D721Med (cell line): Measurements from ENCODE around the gene OXLD1.

Experiments
- DNase-seq: peaks from one replicate; pipeline ENCODE4 v3.0.0; 2011; ENCODE audit warnings: low spot score; ENCODE audit not compliant: insufficient read length
- FAIRE-seq: peaks from 2 replicates; lab custom pipeline; 2011; peaks lifted over from hg19 to GRCh38; lab: Jason Lieb, UNC
- TF ChIP-seq, protein P1 (sequence below): IDR thresholded peaks from 2 replicates; pipeline ENCODE4 v1.5.1; 2012; ENCODE audit warnings: mild to moderate bottlenecking, control low read depth; ENCODE audit not compliant: insufficient read depth; ENCODE audit errors: missing control alignments

Gene OXLD1

DNA sequence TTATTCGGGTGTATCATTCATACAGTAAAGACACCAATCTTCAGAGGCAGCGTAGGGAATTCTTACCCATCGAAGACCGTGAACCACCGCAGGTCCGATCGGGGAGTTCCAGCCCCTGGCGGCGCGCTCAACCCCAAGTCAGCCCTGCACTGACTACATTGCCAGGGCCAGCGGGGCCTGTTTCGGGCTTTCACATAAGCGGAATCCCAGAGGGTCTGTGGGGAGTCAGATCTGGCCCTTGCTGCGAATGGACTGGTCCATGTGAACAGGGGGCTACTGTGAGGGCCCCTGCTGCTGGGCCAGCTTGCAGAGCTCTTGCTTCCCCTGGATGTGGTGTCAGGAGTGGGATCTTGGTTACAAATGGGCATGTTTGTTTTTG lies 17.7 kb downstream of the OXLD1 start:
- TF ChIP-seq, protein P1, sequence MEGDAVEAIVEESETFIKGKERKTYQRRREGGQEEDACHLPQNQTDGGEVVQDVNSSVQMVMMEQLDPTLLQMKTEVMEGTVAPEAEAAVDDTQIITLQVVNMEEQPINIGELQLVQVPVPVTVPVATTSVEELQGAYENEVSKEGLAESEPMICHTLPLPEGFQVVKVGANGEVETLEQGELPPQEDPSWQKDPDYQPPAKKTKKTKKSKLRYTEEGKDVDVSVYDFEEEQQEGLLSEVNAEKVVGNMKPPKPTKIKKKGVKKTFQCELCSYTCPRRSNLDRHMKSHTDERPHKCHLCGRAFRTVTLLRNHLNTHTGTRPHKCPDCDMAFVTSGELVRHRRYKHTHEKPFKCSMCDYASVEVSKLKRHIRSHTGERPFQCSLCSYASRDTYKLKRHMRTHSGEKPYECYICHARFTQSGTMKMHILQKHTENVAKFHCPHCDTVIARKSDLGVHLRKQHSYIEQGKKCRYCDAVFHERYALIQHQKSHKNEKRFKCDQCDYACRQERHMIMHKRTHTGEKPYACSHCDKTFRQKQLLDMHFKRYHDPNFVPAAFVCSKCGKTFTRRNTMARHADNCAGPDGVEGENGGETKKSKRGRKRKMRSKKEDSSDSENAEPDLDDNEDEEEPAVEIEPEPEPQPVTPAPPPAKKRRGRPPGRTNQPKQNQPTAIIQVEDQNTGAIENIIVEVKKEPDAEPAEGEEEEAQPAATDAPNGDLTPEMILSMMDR: no peak
- DNase-seq (no peak), FAIRE-seq (no peak)

- no peak for FAIRE-seq
- TF ChIP-seq, protein P1: no peak
- DNase-seq: no peak
These were observed 18.2 kb downstream of the OXLD1 start for GRCh38 chr17:81648013-81648706.

- no peak for DNase-seq
- no peak for FAIRE-seq
These were observed 18.8 kb downstream of the OXLD1 start for GRCh38 chr17:81647640-81648012.

GRCh38 chr17:81646869-81647600 lies 19.4 kb downstream of the OXLD1 start:
- TF ChIP-seq, protein P1: no peak
- no peak for DNase-seq
- FAIRE-seq: no peak

More at GRCh38 chr17:81647640-81648012, 18.8 kb downstream of the OXLD1 start:
- TF ChIP-seq, protein P1: no peak

- no peak for FAIRE-seq
- TF ChIP-seq, protein P1: no peak
- DNase-seq: no peak
These were observed 21.1 kb downstream of the OXLD1 start for GRCh38 chr17:81644976-81645952.

- DNase-seq (no peak), FAIRE-seq (no peak)
- TF ChIP-seq, protein P1: no peak
These were observed 21.9 kb downstream of the OXLD1 start for GRCh38 chr17:81644496-81644895.
